Immature natural killer cell (primary cell): ENCODE data around the gene SLC25A40. TPM values are rescaled to one million over a fixed set of nuclear protein-coding genes. Genes with fewer than 3 reads are reported as not detected.
A peak's percentile ranks its signal among the peaks of the same experiment; 100 is the strongest.

Experiments
- DNase-seq, 3 donors: peaks; one replicate each; pipeline ENCODE4 v3.0.0; 2022; ENCODE audit warnings: mixed read lengths in 1 of 3
- H3K27ac Mint-ChIP-seq, 6 donors: one replicate each; pipeline ENCODE4 v1.8.0; 2020; ENCODE audit warnings: mixed read lengths in 6 of 6, mild to moderate bottlenecking in 5 of 6, inconsistent platforms in 4 of 6, moderate library complexity in 3 of 6
- H3K27me3 Mint-ChIP-seq, 3 donors: one replicate each; pipeline ENCODE4 v1.8.0; 2020 to 2021; ENCODE audit warnings: low read depth in 3 of 3, mild to moderate bottlenecking in 3 of 3, mixed read lengths in 3 of 3, moderate library complexity in 3 of 3, inconsistent platforms in 1 of 3
- H3K36me3 Mint-ChIP-seq, 3 donors: one replicate each; pipeline ENCODE4 v1.8.0; 2020; ENCODE audit warnings: mixed read lengths in 3 of 3, inconsistent platforms in 2 of 3, mild to moderate bottlenecking in 2 of 3
- H3K4me1 Mint-ChIP-seq, 2 donors: one replicate each; pipeline ENCODE4 v1.8.0; 2020; ENCODE audit warnings: inconsistent platforms in 2 of 2, mild to moderate bottlenecking in 2 of 2, mixed read lengths in 2 of 2, moderate library complexity in 1 of 2
- H3K4me3 Mint-ChIP-seq, 5 donors: one replicate each; pipeline ENCODE4 v1.8.0; 2020; ENCODE audit warnings: mild to moderate bottlenecking in 5 of 5, mixed read lengths in 5 of 5, inconsistent platforms in 3 of 5, moderate library complexity in 3 of 5
- H3K9me3 Mint-ChIP-seq, 6 donors: one replicate each; pipeline ENCODE4 v1.8.0; 2020; ENCODE audit warnings: mild to moderate bottlenecking in 6 of 6, mixed read lengths in 6 of 6, inconsistent platforms in 4 of 6, moderate library complexity in 3 of 6
- polyA plus RNA-seq, 3 donors: library from polyadenylated mRNA; unstranded; fragments of 300-500 nt; fragmentation: Illumina TruSeq; gene quantifications; one replicate each; pipeline ENCODE4 v1.2.3, GENCODE V29; 2021

Gene SLC25A40
- polyA plus RNA-seq, 3 donors from 2014 or later, result 9.5 to 21.0 (median 10.4) TPM

DNA sequence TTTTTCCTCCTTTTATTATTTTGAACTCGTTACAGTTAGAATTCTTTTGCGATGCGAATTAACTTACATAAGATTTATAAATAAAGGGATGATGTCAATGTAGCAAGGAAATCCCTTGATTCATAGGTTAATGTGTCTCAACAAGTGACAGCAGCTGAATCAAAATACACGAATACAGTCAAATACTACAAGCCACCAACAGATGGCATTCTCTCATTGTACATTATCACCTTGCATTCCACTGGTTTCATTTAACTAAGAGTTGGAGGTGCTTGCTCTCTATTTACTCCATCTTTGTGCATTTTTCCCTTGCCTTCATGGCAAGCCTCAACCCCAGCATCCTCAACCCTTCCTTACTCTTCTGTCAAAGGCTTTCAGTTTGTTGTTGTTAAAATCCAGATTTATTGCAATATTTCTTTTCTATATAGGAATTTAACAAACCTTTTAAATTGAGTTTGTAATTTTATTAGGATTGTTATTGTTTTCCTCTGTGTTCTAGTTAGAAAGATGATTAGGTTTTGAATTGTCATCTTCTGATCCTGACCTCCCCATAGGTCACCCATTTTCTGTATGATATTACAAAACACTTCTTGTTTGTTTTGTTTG is 78.3 kb downstream of the SLC25A40 start:
- DNase-seq, result peak; percentile 22 to 38 (median 36)
- no peak overlapping the region for H3K27ac Mint-ChIP-seq
- no peaks in the 10 kb centered on the region for H3K9me3 Mint-ChIP-seq
- no peaks in the 10 kb centered on the region for H3K4me1 Mint-ChIP-seq
- no peaks in the 10 kb centered on the region for H3K36me3 Mint-ChIP-seq
- peaks cover 5 to 10% (median 6%) of the 10 kb centered on the region in 3 donors for H3K27me3 Mint-ChIP-seq
- H3K4me3 Mint-ChIP-seq, result no peak overlapping the region

DNA sequence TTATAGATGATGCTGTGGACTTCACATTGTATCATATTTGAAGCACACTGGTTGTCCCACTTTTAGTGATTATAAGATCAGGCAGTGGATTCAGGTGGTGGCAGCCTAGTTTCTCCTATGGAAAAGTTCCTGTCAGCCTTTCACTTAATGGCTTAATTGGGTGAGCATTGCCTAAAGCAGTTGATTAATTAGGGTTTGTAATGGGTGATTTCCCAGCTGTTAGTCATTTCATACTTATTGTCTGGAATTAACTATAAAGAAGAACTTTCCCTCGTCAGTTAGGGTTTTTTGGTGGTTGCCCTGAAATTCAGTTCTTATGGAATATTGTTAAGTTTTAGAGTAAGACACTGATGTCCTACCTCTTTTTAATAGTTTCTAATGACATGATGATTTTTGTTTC is 78.8 kb downstream of the SLC25A40 start:
- Mint-ChIP-seq H3K27me3 (peaks cover 5 to 10% (median 6%) of the 10 kb centered on the region in 3 donors), H3K27ac (no peak overlapping the region), H3K9me3 (no peaks in the 10 kb centered on the region), H3K4me3 (no peak overlapping the region), H3K4me1 (no peaks in the 10 kb centered on the region), H3K36me3 (no peaks in the 10 kb centered on the region)
- no peak for DNase-seq

DNA sequence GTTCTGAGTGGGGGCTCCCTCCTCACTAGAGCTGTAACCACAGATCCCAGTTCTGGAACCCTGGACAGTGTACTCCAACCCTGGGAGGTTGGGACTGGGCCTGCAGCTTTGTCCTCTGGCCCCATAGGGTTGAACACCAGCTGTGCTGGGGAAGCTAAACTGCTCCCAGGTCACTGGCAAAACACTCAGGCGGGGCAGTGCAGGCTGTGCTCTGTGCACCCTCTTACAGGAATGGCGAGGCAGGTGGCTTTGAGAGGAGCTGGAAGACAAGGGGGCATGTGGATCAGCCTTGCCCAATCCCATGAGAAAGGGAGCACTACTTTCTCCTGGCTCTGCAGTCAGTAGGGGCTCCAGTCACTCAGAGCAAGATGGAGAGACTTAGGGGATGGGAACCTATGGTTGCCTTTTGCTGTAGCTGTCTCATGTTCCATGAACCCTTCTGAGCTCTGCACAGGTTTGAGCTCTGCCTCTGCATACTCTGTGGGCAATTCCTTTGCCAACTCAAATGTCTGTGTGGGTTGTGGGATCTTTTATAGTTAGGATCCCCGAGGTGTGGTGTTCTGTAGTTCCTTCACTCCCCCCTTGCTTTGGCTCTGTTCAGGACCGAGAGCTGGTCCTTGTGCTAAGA is 90.7 kb downstream of the SLC25A40 start:
- Mint-ChIP-seq H3K27me3 (peaks cover 0 to 10% (median 5%) of the 10 kb centered on the region in 3 donors), H3K9me3 (peaks cover 0 to 8% (median 0%) of the 10 kb centered on the region in 6 donors), H3K4me3 (no peak overlapping the region), H3K4me1 (no peaks in the 10 kb centered on the region), H3K36me3 (peaks cover 0 to 4% (median 0%) of the 10 kb centered on the region in 3 donors), H3K27ac (no peak overlapping the region)
- DNase-seq, result no peak

DNA sequence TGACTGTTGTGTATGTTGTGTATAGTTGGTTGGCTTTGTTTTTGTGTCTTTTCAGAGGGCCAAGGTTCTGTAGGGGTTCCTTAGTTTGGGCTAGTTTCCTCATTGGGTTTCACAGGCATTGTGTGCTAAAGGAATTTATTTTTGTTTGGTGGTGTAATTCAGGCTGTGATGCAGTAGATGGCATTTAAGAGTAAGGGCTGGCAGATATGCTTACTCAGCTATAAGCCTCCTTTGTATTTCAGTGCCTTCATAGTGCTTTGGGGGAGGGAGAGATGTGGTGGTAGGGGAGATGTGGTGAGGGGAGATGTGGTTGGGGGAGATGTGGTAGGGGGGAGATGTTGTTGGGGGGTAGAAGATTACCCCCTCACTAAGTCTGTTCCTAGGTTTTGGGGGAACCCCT is 91.7 kb downstream of the SLC25A40 start:
- no peak overlapping the region for H3K4me3 Mint-ChIP-seq
- no peak for DNase-seq
- H3K4me1 Mint-ChIP-seq, result no peaks in the 10 kb centered on the region
- peaks cover 0 to 4% (median 0%) of the 10 kb centered on the region in 3 donors for H3K36me3 Mint-ChIP-seq
- peaks cover 0 to 8% (median 0%) of the 10 kb centered on the region in 6 donors for H3K9me3 Mint-ChIP-seq
- H3K27ac Mint-ChIP-seq, result no peak overlapping the region
- H3K27me3 Mint-ChIP-seq, result peaks cover 0 to 10% (median 5%) of the 10 kb centered on the region in 3 donors

Other genes with a start within 250 kb of the SLC25A40 start
- 1 to 10 TPM in 2 of 3 donors, not detected in 1; 1.0 to 1.1 TPM for gene RUNDC3B, start 248.0 kb downstream of the SLC25A40 start, polyA plus RNA-seq
- gene DBF4, start 133 bp upstream of the SLC25A40 start, polyA plus RNA-seq, result 10 to 100 TPM; 15.9 to 37.3 (median 23.4) TPM
- 1 to 10 TPM in 2 of 3 donors, not detected in 1; 1.3 to 1.7 TPM for gene ADAM22, start 57.9 kb upstream of the SLC25A40 start, polyA plus RNA-seq